GM18907 (cell line): ENCODE results near the gene RHO.

ENCODE experiments used
- ATAC-seq: cut with Tn5 transposase; IDR thresholded peaks from one replicate; pipeline ENCODE4 v1.9.1; 2021; ENCODE audit warnings: mild to moderate bottlenecking, moderate library complexity; ENCODE audit not compliant: unreplicated experiment

RHO gene

GRCh38 chr3:129558081-129558771, 29.8 kb downstream of the RHO start:
- no peak for ATAC-seq

- ATAC-seq, result no peak
Observed at GRCh38 chr3:129558772-129559564, 30.5 kb downstream of the RHO start.

GRCh38 chr3:129559565-129560079, 31.2 kb downstream of the RHO start:
- no peak for ATAC-seq

- ATAC-seq, result no peak
Observed at GRCh38 chr3:129560269-129560787, 31.9 kb downstream of the RHO start.

GRCh38 chr3:129560911-129561594, 32.6 kb downstream of the RHO start:
- ATAC-seq, result no peak

- no peak for ATAC-seq
Observed at GRCh38 chr3:129561619-129562248, 33.3 kb downstream of the RHO start.

- no peak for ATAC-seq
Observed at GRCh38 chr3:129562803-129563202, 34.4 kb downstream of the RHO start.

GRCh38 chr3:129563332-129563731, 34.9 kb downstream of the RHO start:
- no peak for ATAC-seq

GRCh38 chr3:129563850-129564535, 35.6 kb downstream of the RHO start:
- no peak for ATAC-seq

- no peak for ATAC-seq
Observed at GRCh38 chr3:129564981-129565644, 36.7 kb downstream of the RHO start.

- ATAC-seq, result no peak
Observed at GRCh38 chr3:129565902-129566301, 37.5 kb downstream of the RHO start.

GRCh38 chr3:129567176-129567705, 38.8 kb downstream of the RHO start:
- no peak for ATAC-seq

GRCh38 chr3:129567939-129568338, 39.5 kb downstream of the RHO start:
- ATAC-seq, result no peak

GRCh38 chr3:129569856-129570255, 41.4 kb downstream of the RHO start:
- no peak for ATAC-seq

GRCh38 chr3:129571605-129572547, 43.4 kb downstream of the RHO start:
- ATAC-seq, result no peak

GRCh38 chr3:129572603-129573002, 44.2 kb downstream of the RHO start:
- ATAC-seq, result no peak

- no peak for ATAC-seq
Observed at GRCh38 chr3:129573493-129573892, 45.1 kb downstream of the RHO start.

GRCh38 chr3:129574206-129574605, 45.8 kb downstream of the RHO start:
- no peak for ATAC-seq
